GM12872 (cell line): ENCODE data around the gene NFIB.

Source experiments
- CTCF ChIP-seq: IDR thresholded peaks from 3 replicates; pipeline ENCODE4 v1.5.1; 2011; ENCODE audit warnings: low read depth, mild to moderate bottlenecking, low read length, moderate library complexity; ENCODE audit not compliant: insufficient read depth

The NFIB gene

GRCh38 chr9:14306672-14307660 lies 7.0 kb downstream of the NFIB start:
- no peak for TF ChIP-seq CTCF

GRCh38 chr9:14306188-14306587 lies 7.8 kb downstream of the NFIB start:
- no peak for TF ChIP-seq CTCF

DNA sequence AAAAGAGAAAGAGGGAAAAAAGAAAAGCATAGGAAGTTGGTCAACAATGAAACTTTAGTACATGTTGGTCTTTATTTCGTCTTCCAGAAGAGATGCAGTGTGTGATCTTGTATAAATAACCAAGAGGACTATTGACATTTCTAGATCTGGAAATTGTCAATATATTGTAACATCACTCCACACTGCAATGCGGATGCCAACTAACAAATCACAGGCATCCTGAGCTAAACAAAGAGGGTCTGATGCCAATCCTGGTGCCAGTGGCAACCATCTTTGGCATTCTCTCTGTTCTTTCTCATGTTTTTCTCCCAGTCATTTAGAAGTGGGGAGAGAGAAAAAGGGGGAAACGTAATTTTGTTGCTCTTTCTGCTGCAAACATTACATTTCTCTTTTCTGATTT lies 9.7 kb downstream of the NFIB start:
- TF ChIP-seq CTCF, result no peak

- no peak for TF ChIP-seq CTCF
Observed at GRCh38 chr9:14303521-14303920, 10.4 kb downstream of the NFIB start.

DNA sequence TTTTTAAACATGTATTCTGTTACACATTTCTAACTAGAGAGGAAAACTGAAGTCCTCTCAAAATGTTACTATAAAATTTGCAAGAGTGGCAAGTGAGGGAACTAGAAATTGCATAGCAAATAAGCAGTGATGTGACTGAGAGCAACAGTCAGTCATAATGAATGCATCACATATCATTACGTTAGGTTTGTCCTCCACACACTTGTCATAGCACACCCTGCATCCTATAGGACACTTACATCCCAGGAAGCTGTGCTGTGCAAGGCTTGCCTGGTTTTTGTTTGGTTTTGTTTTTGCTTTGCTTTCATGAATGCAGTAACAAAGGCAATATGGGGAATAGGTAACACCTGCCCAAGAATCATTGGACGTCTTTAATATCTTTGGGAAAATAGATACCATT lies 10.8 kb downstream of the NFIB start:
- no peak for TF ChIP-seq CTCF

DNA sequence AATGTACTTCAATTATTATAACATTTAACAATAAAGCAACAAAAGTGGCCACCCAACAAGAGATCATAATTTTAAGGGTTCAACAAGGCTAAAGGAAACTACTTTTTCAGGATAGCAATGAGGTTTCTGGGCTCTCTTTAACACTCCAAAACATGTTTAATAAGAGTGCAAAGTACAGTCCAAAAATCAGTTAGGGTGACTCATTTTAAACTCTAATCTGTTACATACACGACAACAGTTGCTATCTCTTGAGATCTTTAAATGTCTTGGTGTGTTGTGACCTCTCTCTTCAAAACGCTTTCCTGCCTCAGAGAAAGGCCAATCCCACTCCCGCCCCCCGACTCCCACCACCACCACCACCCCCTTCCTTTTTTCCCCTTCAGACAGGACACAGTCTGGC lies 11.5 kb downstream of the NFIB start:
- TF ChIP-seq CTCF, result no peak

DNA sequence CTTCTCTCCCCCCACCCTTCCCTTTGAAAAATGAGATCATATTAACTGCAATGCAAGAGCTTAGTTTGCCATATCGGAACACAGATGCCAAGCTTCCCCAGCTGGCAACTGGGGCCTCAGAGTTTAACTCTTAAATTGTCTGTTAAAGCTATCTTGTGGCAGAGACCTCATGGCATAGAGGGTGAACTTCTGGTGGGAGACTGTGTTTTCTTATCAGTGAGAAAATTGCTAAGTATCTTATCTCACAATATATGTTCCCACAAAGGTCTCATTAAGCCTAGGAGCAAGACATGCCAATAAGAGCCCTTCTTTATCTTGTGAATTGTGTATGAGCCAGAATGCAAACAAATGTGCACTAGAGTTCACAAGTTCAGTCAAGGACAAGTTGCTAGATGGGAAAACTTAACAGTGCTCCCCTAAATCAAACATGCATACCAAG lies 12.3 kb downstream of the NFIB start:
- no peak for TF ChIP-seq CTCF
